Upper lobe of left lung (tissue), 4 donors: Measurements from ENCODE around the gene CUBN.

Experiments used
- CTCF ChIP-seq, 6 experiments: fragments of 450-650 bp in 4 of 6; fragments of 200-600 bp in 2 of 6; sonication (generic) in 2 of 6; IDR thresholded peaks; one replicate each; pipeline ENCODE4 v1.5.1; 2016 to 2019; ENCODE audit warnings: antibody characterized with exemption in 6 of 6
- EP300 ChIP-seq, 4 donors: sonication (generic); formaldehyde crosslinking; IDR thresholded peaks; one replicate each; pipeline ENCODE4 v1.5.1; 2017; ENCODE audit warnings: antibody characterized with exemption in 4 of 4, control low read depth in 2 of 4

DNA sequence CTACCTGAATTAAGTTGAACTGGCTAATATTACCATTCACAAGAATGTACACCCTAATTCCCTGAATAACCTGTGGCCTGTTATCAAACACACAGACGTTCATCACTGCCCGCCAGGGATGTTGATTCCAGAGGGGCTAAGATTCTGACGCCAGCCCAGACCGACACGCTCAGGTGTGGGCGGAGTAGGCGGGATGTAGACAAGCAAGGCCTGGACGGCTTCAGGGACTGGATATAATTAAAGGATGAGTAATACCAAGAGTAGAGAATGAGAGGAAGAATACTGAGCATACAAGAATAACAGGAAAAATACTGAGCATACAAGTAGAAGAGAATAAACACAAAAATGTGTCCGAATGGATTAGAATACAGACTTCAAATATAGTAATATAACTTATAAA is 29.0 kb downstream of the CUBN start:
- TF ChIP-seq CTCF (IDR thresholded peaks at IDR 0.05): no peak
- TF ChIP-seq EP300 (IDR thresholded peaks at IDR 0.05): no peak
